ENCODE results near the gene RIN1.

The RIN1 gene

DNA sequence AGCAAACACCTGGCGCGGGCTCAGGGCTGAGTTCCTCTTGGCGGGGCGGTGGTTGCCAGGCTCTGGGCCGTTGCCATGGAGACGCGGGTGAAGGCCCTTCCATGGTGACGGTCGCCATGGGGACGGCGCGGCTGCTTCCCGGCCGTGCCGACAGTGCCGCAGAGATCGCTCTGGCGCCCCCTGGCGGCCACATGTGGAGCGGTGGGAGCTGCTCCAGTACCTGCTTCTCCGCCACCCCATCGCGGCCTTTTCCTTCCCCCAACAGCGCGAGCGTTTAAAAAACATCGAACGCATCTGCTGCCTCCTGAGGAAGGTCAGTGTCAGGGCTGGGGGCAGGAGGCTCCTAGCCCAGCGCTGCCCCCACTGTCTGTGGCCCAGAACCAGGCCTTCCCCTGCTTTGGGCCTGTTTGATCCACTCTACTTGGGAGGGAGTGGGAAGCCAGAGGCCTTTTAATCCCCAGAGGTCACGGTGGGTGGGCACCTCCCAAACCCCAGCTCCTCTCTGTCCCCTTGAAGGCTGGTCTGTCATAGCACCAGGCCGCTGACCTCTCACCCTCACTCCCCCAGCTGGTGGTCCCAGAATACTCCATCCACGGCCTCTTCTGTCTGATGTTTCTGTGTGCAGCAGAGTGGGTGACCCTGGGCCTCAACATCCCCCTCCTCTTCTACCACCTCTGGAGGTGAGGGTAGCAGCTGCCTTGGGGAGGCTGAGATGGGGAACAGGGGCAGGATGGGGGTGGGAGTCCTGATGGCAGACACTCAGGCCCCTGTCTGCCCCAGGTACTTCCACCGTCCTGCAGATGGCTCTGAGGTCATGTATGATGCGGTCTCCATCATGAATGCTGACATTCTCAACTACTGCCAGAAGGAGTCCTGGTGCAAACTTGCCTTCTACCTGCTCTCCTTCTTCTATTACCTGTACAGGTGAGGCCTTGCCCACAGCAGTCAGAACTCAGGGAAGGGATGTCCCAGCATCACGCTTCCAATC is 53.5 kb downstream of the RIN1 start:
- Histone ChIP-seq H3K27me3 (ENCODE audit: control insufficient read depth, insufficient read depth, low read length) (no peaks in the 10 kb centered on the region), H3K4me3 (ENCODE audit: low read length) (no peak overlapping the region), H3K4me1 (ENCODE audit: control insufficient read depth, insufficient read depth, low read length) (peaks cover 2% of the 10 kb centered on the region), H3K36me3 (ENCODE audit: control insufficient read depth, insufficient read depth, low read length) (no peaks in the 10 kb centered on the region), H3K27ac (ENCODE audit: low read depth, low read length) (no peak overlapping the region), H3K9ac (ENCODE audit: low read length) (no peak overlapping the region)

All from rectal smooth muscle tissue (tissue), 1 donor.